Endometrial microvascular endothelial cells (primary cell): ENCODE results near the gene LHFPL3. TPM values are rescaled to one million over a fixed set of nuclear protein-coding genes. Genes with fewer than 3 reads are reported as not detected.

Experiments used
- in situ Hi-C: cut with HindIII; loops from 2 replicates; pipeline ENCODE4 v1.10.0; 2017; ENCODE audit warnings: low sequenced_read_pairs, low pct_unique_long_range_greater_than_20kb; ENCODE audit errors: inconsistent ontology term
- total RNA-seq: library from RNA; depleted of rRNA; stranded (reverse); fragments of >200 nt; gene quantifications from one replicate; pipeline ENCODE4 v1.2.3, GENCODE V29; 2015; ENCODE audit errors: inconsistent ontology term

The LHFPL3 gene
- total RNA-seq, 1 donor from 2014 or later, result not detected

- in situ Hi-C loops, result no loop called here
Measured at GRCh38 chr7:104363355-104363754, 35.0 kb downstream of the LHFPL3 start.

GRCh38 chr7:104366390-104366789 is 38.0 kb downstream of the LHFPL3 start:
- in situ Hi-C loops, result no loop called here

GRCh38 chr7:104367926-104368325 is 39.5 kb downstream of the LHFPL3 start:
- in situ Hi-C loops, result no loop called here

GRCh38 chr7:104371216-104371979 is 43.0 kb downstream of the LHFPL3 start:
- in situ Hi-C loops, result no loop called here

- in situ Hi-C loops, result no loop called here
Measured at GRCh38 chr7:104371980-104372357, 43.6 kb downstream of the LHFPL3 start.

GRCh38 chr7:104382616-104383015 is 54.2 kb downstream of the LHFPL3 start:
- in situ Hi-C loops, result no loop called here

GRCh38 chr7:104386943-104387342 is 58.5 kb downstream of the LHFPL3 start:
- in situ Hi-C loops, result no loop called here

GRCh38 chr7:104388222-104388621 is 59.8 kb downstream of the LHFPL3 start:
- in situ Hi-C loops, result no loop called here

- in situ Hi-C loops, result no loop called here
Measured at GRCh38 chr7:104395162-104395561, 66.8 kb downstream of the LHFPL3 start.

GRCh38 chr7:104397442-104397841 is 69.0 kb downstream of the LHFPL3 start:
- in situ Hi-C loops, result no loop called here

GRCh38 chr7:104408371-104408770 is 80.0 kb downstream of the LHFPL3 start:
- in situ Hi-C loops, result no loop called here

- in situ Hi-C loops, result no loop called here
Measured at GRCh38 chr7:104410742-104411141, 82.3 kb downstream of the LHFPL3 start.

GRCh38 chr7:104412911-104413310 is 84.5 kb downstream of the LHFPL3 start:
- in situ Hi-C loops, result no loop called here

GRCh38 chr7:104414216-104414615 is 85.8 kb downstream of the LHFPL3 start:
- in situ Hi-C loops, result no loop called here

- in situ Hi-C loops, result no loop called here
Measured at GRCh38 chr7:104415700-104416099, 87.3 kb downstream of the LHFPL3 start.

- in situ Hi-C loops, result no loop called here
Measured at GRCh38 chr7:104416866-104417393, 88.5 kb downstream of the LHFPL3 start.

GRCh38 chr7:104431930-104432329 is 103.5 kb downstream of the LHFPL3 start:
- in situ Hi-C loops, result no loop called here

- in situ Hi-C loops, result no loop called here
Measured at GRCh38 chr7:104434129-104434528, 105.7 kb downstream of the LHFPL3 start.

- in situ Hi-C loops, result no loop called here
Measured at GRCh38 chr7:104442481-104442880, 114.1 kb downstream of the LHFPL3 start.

GRCh38 chr7:104444017-104444416 is 115.6 kb downstream of the LHFPL3 start:
- in situ Hi-C loops, result no loop called here

GRCh38 chr7:104445393-104445792 is 117.0 kb downstream of the LHFPL3 start:
- in situ Hi-C loops, result no loop called here
